HS-5 (cell line): ENCODE data around the gene BACH2.
"Not testable (repeated sequence)": the region's sequence is repeated elsewhere in the genome, so short reads cannot be mapped to it uniquely, and the experiment has no call there.

Experiments used
- DNase-seq: peaks from one replicate; pipeline ENCODE4 v3.0.0-alpha.2; 2012; ENCODE audit warnings: low read depth

BACH2 gene

DNA sequence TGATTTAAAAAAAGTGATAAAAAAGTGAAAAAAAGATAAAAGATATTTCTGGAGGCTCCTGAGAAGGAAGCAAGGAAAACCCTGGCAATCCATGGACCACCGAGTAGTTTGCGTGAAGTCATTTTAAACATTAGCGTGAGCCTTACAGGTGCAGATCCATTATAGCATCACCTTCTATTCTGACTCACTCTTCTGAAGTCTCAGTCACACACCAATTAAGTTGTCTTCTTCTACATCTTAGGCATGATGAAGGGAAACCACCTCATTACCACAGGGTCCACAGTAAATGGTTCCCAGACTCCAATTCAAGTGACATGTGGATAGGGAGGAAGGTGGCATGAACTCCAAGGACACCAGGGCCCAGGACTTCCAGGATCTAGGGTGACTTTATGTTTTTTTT lies 303.2 kb downstream of the BACH2 start:
- no peak for DNase-seq

DNA sequence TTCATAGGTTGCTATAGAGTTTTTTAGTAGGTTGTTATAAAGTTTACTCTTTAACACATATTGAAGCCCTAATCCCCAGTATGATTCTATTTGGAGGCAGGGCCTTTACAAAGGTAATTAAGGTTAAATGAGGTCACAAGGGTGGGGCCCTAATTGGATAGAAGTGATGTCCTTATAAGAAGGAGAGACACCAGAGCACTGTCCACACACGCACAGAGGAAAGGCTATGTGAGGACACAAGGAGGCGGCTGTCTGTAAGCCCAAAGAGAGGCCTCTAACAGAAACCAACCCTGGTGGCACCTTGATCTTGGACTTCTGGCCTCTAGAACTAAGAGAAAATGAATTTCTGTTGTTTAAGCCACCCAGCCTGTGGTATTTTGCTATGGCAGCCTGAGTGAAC lies 303.8 kb downstream of the BACH2 start:
- DNase-seq = no peak

DNA sequence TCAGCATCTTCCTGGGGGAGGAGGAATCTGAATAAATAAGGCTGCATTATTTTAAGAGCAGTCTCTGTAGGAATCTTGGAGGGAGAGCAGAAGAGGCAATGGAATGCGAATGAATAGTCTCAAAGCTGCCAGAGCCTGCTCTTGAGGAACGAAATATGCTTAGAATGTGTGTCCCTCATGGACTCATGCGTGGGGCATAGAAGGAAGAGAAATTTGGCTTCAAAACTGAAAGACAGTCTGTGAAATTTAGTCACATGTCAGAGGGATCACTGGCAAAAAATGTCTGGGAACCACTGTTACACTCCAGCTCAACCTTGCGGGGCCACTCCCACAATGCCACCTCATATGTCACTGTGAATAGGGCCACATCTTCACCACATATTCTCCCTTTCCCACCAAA lies 306.9 kb downstream of the BACH2 start:
- DNase-seq = no peak

DNA sequence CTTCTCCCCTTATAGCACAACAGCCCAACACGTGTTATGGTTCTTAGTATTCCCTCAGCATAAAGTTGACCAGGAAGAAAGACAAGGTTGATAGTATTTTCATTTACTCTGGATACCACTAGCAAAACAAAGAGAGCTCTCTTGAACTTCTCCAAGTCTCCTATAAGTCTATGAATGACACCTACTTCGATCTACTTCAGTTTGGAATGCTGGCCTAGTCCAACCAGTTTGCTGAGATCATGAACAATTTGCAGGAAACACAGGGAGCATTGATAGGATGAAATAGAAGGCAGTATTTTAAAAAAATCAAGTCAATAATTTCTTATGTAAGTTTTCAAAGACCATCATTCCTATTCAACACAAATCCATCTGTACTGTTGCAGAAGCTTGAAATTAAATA lies 308.8 kb downstream of the BACH2 start:
- DNase-seq = no peak

DNA sequence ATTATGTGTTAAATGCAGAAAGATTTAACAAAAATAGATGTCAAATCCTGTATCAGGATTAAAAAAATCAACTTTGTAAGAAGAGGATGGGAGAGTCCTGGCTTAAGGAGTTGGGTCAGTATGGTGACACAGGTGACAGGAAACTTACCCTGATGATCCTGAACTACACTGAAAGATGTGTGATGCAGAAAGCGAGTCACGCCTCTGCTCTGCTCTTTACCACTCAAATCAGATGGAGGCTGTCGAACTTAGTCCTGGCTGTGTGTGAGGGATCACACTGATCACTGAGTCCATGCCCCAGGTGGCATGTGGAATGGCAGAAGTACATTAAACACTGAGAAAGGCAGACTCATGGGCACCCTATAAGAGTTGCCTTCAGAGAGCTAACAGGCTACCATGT lies 309.5 kb downstream of the BACH2 start:
- no peak for DNase-seq

DNA sequence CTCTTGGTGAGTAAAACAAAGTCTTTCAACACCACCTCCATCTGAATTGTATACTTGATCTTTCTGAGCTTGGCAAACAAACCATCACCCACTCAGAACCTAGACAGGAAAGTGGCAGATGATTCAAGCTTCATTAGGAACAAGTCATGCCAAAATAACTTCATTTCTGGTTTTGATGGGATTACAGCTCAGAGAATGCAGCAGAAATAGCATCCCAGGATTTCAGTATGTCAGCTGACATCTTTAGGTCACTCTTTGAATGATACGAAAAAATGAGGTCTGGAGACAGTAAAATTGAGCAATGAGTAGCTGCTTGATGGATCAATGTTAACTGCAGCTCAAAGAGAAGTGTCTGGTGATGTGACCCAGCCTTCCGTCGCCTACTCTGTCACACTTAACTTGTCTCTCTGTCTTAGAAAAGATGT lies 310.0 kb downstream of the BACH2 start:
- peak; percentile 70 for DNase-seq

DNA sequence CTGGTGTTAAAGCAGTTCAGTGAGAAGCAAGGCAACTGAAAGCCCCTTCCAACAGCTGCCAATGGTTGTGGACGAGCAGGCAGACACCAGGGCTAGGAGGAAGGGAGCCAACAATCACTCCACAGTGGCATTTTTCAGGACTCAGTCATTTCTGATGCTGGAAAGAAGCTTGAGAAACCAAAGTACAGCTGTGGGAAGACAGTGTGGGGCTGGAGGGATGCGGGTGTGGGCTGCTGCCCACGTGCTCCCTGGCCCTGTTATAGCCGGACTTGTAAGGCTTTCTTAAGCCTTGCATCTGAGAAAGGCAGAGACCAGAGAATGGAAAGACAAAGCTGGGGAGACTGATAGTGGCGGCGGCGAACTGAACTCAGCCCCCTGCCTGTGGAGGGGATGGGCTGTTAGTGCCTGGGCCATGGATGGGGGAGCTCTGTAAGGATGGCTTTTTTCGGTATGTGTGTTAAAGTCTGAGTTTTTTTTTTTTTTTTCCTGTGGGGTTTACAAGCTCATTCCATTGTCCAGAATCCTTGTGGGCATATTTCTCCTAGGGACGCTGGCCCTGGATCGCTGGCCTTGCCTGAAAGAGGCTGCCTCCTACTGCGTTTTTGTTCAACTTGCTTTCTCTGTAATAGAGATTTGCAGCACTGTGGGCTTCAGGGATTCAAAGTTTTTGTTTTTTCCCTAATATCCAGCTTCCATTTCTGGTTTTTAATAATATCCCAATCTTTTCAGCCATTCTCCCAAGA lies 310.7 kb downstream of the BACH2 start:
- no peak for DNase-seq

DNA sequence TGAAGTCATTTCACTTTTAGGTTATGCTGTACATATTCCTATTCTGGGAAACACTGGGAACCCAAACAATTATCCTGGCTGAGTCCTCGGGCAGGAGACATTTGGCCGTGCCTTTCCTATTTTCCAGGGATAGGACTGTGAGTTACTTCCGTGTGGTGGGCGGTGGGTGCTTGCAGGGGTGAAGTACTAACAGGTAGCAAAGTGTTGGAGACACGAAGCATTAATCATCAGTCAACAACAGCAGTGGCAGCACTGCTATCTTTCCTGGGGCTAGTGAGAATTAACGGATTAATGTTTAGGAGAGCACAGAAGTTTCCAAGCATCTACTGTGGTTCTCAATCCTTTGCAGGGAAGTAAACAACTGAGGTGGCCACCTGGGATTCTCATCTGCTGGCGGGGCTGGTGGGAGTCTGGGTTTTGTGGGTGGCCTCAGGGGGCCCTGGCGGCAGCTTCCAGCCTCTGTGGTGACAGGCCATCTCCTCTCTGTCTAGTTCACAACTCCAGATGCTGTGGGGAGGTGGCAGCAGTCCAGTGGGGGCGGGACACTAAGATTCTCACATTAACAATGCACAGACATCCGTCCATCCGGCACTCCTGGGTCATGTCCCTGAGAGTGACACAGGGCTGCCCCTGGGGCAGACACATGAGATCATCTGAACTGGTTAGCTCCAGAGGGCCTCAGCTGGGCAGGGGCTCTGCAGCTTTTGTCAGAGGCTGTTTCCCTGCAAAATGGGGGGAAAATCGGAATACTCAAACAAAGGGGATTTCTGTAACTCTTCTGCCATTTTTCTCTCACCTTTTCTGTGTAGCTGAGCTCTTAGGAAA lies 311.5 kb downstream of the BACH2 start:
- no peak for DNase-seq

DNA sequence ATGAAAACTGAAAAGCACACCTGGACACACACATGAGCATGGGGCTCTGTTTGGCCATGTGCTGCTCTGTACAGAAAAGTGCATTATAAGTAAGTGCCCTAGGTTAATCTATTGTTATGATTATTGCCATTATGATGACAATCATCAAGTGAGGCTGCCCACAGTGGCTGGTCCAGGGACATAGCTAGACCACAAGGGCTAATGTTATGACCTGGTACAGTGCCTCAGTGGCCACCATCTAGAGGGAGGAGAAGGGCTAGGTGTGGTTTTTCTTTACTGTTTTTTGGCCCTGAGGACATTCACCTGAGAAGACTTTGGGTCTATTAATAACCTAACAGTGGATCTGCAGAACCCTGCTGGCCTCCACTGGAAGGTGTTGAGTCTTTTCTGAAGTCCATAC lies 316.3 kb downstream of the BACH2 start:
- DNase-seq = no peak

DNA sequence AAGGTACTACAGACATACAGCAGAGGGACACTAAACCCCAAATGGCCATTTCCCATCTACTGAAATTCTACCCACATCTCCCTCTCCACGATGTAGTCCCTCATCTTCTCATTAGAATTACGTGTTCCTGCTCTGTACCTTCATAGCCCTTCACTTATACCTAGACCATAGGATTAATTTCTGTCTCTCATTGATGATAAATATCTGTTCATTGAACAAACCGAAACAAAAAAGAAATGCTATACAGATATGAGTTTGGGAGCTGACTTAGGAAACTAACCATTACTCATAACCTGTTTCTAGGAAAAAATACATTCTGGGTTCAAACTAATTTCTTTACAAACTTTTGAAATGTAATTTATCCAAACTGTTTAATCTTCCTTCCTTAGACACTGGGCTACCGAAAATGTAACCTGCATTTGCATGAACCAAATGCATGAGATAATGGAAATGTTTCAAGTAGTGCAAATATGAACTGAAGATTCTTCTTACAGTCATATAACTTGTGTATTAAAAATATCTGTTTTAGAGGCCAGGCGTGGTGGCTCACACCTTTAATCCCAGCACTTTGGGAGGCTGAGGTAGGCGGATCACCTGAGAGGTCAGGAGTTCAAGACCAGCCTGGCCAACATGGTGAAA lies 317.0 kb downstream of the BACH2 start:
- no peak for DNase-seq

DNA sequence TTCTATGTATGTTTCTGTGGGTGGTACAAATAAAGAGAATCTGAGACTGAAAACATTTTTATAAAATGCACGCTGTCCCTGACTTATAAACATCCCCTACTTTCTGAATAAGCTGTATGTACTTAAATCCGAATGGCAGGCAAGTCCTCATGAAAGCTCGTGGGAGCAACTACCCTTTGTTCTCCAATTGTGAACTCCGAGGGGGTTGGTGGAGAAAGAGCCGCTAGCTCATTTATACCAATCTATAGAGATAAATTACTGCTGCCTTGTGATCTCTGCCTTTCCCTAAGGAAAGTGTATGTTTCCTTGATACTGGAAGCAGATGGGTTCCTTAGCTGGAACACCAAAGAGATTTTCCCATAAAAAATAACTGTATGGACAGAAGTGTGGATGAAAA lies 317.9 kb downstream of the BACH2 start:
- DNase-seq = no peak

DNA sequence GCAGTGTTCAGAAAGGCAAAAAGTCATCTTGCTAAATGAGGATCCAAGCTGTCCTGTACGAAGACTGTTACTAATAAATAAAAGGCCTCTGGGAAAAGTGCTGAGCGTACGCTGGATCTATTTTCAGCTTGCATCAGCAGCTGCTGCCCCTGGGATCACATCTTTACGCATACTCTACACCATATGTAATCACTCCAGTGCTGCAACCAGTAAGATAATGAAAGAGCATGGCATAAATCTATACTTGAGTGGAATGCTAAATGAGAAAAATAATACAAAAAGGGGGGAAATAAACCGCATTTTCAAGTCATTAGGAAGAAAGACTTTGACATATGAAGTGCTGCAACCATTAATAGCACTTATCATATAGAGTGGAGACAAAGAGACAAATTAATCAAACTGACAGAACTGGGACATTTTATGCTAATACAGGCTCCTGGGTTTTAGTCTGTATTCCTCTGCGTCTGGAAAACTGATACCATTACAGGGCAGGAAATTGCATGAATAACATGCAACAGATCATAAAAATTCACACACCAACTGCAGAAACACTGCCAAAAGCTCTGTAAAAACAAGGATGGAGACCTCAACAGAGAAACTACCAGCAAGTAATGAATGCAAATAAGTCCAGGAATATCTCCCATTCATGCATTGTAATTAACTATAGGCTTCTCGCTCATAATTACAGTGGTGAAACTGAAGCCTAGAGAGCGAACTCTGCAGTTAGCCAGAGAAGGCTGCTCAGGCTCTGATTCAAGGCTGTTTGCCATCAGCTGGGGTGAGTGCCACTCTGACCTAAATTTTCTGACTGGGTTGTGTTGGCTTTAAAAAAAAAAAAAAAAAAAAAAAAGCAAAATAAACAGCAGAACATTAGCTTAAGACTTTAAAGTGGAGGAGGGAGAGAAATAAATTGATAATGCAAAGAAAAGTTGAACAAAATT lies 318.6 kb downstream of the BACH2 start:
- DNase-seq = no peak

DNA sequence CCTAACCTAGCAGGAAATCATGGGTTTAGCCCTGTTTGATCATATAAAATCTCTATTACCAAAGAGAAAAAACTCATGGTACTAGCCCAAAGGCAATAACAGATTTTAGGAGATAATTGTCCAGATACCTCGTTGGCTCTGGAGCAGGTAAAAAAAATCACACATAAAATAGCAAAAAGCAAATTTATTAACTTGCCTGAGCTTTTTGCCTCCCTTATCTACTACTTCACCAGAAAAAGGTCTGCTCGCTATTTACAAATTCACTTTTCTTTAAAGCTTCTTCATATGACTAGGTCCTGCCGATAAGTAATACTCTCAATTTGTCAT lies 320.0 kb downstream of the BACH2 start:
- DNase-seq = no peak

DNA sequence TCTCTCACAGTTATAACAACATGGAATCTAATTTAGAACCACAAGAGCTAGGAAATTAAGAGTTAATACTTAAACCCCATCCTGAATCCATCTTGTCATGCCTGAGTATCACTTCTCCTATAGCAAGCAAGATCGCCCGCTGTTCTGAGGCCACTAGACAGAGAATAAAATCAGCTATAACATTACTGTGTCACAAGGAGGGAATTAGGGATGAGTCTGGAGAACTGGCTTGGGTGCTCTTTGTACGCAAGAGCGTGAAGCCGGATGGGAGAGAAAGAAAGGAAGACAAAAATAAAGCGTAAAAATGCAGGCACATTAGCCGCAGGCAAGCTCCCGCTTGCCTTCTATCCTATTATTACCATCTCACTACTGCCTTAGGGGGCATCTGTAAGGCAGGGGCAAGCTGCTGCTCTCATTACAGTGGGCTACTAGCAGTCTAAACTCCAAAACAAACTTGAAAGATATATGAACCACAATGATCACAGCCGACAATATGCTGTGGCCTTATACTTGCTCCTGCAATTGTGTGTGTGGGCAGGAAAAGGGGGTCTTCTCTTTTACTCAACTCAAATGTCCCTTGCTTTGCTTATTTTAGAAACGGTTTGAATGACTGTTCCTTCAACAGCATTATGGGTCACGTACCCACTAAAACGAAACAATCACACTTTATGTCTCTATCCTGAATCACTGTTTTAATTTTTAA lies 320.5 kb downstream of the BACH2 start:
- no peak for DNase-seq

DNA sequence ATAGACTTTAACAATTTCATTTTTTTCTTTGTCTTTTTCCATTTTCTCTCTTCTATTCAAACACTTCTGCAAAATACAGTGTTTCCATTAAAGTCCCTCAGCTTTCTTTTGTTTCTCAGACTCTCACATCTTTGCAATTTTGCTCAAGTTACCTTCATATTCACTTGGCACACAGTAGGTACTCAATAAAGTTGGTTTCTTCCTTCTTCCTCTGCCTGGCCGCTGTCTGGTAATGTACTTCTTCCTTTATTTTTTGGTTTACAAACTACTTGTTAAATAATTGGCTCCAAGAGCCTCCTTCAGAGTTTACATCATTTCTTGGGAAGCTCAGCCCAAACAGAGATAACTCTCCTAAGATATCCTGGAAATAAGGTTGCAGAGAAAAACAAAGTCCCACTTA lies 321.3 kb downstream of the BACH2 start:
- no peak for DNase-seq

DNA sequence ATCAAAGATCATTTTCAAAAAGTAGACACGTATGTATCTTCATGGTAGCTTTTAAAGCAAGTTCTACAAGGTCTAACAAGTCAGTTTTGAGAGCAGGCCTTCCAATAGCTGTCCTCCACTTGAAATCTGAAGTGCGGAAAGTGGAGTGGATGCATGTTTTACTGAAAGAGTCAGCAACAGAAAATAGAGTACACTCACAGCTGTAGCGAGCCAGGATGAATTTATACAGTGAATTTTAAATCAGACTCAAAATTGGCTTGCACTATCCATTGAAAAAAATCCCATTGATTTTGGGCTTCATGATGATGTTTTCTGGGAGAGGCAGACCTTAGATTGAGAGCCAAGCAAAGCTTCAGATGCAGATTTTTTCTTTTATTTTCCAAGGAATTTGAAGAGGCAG lies 321.8 kb downstream of the BACH2 start:
- DNase-seq = no peak

DNA sequence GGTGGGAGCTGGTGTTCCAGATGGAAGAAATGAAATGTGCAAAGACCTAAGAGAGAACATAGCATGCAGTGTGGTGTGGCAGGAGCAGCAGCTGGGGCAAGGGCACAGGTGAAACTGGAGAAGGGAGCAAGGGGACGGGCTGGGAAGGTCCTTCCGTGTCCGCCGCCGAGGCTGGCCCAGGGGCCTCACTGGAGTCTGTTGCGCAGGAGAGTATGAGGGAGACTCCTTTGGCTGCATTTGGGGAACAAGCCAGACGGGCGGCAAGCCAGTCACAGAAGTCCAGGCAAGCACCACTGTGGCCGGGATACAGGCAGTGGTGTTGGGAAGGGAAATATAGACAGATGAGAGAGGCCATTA lies 324.6 kb downstream of the BACH2 start:
- no peak for DNase-seq

DNA sequence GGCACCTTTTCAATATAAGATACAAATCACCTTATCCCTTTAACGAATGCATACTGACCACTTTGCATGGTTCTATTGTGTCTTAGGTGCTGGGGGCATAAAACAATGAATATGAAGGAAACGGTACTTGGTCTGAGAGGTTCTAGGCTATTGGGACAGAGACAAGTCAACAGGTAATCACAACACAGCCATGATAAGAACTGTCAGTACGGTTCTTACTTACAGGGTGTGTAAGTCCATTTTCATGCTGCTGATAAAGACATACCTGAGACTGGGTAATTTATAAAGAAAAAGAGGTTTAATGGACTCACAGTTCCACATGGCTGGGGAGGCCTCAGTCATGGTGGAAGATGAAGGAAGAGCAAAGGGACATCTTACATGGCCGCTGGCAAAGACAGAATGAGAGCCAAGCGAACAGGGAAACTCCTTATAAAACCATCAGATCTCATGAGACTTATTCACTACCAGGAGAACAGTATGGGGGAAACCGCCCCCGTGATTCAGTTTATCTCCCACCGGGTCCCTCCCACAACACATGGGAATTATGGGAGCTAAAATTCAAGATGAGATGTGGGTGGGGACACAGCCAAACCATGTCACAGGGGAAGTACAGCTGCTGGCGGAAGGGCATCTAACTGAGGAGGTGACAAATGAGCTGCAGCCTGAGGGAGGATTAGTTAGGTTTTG lies 325.2 kb downstream of the BACH2 start:
- not testable (repeated sequence) for DNase-seq

DNA sequence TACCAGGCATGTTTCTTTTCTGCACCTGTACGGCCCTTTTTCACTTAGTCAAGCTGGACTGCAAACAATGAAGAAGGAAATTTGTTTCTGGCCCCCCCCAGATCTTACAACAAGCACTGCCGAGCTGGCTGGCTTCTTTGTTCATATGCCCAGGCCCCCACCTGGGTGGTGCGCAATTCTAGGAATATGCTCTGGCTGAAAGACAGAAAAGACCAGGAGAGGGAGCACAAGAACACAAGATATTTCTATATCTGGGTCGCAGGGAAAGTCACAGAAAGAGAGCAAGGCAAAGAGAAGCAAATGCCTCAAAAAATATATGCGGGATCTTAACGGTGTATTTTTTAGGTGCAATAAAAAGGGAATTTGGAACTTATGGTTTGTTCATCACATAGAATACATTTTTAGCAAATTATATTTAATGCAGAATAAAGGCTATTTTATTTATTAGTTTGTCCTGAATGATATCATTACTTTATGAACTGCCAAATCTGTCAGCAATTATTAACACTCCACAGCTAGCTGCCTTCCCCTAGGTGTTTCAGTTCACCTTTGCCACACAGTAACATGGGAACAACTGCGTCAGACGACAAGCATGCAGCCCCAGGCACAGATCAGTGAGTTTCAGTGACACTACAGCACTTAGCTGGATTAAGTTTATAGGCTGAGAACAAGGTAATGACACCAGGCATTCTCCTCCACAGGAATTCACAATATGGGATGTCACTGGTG lies 325.9 kb downstream of the BACH2 start:
- DNase-seq = no peak

DNA sequence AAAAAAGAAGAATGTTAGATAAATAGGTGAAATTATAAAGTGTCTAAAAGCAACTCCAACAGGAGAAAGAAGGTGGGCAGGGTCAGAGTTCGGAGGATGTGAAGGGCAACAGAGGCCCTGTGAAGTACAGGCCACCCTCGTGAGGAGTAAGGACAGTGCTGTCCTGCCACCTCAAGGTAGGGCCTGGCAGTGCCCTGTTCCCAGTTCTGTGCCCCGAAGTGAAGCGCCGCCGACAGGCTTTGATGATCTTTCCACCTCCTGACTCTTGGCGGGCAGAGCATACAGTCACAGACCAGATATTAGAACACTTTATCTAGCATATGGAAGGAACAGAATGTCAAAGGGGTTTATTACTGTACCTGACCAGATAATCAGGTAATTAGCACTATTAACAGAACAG lies 326.6 kb downstream of the BACH2 start:
- no peak for DNase-seq
